Keratinocyte (primary cell): ENCODE results near the gene JOSD2. TPM values are rescaled to one million over a fixed set of nuclear protein-coding genes. Genes with fewer than 3 reads are reported as not detected.

Experiments
- DNase-seq: peaks from one replicate; pipeline ENCODE4 v3.0.0-alpha.2; 2011; ENCODE audit warnings: low read depth, missing footprints, low spot score
- FAIRE-seq: peaks from 2 replicates; lab custom pipeline; 2011; peaks lifted over from hg19 to GRCh38; lab: Jason Lieb, UNC
- H2AFZ ChIP-seq: 2 replicates; pipeline ENCODE4 v1.6.0; 2012; ENCODE audit warnings: low read length, control low read depth, inconsistent platforms; ENCODE audit not compliant: control insufficient read depth
- H3K27ac ChIP-seq: 2 replicates; pipeline ENCODE4 v1.5.1; 2011; ENCODE audit warnings: low read length; ENCODE audit not compliant: control insufficient read depth, insufficient read depth
- H3K27me3 ChIP-seq: 3 replicates; pipeline ENCODE4 v1.6.0; 2011; ENCODE audit warnings: low read length; ENCODE audit not compliant: control insufficient read depth, insufficient read depth; ENCODE audit errors: extremely low read depth
- H3K36me3 ChIP-seq, 2 experiments: 2 replicates in 1 of 2; 3 replicates in 1 of 2; pipeline ENCODE4 v1.5.1; 2011; ENCODE audit warnings: low read length in 2 of 2, mild to moderate bottlenecking in 1 of 2; ENCODE audit not compliant: control insufficient read depth in 2 of 2, insufficient read depth in 2 of 2; ENCODE audit errors: extremely low read depth in 1 of 2
- H3K4me1 ChIP-seq: 3 replicates; pipeline ENCODE4 v1.5.1; 2011; ENCODE audit warnings: low read length; ENCODE audit not compliant: control insufficient read depth, insufficient read depth; ENCODE audit errors: extremely low read depth
- H3K4me2 ChIP-seq: 3 replicates; pipeline ENCODE4 v1.6.0; 2011; ENCODE audit warnings: low read depth, low read length; ENCODE audit not compliant: control insufficient read depth, insufficient read depth; ENCODE audit errors: extremely low read depth
- H3K4me3 ChIP-seq, 3 experiments: fragments of 200-600 bp in 1 of 3; sonication (generic) in 1 of 3; 2 replicates in 2 of 3; 3 replicates in 1 of 3; pipeline ENCODE4 v1.5.1; 2011 to 2016; ENCODE audit warnings: low read length in 3 of 3, mild to moderate bottlenecking in 3 of 3, control low read depth in 2 of 3, inconsistent platforms in 1 of 3, low read depth in 1 of 3, mixed read lengths in 1 of 3, mixed run types in 1 of 3, moderate library complexity in 1 of 3; ENCODE audit not compliant: control insufficient read depth in 2 of 3, insufficient read depth in 2 of 3; ENCODE audit errors: extremely low read depth in 1 of 3
- H3K79me2 ChIP-seq: 2 replicates; pipeline ENCODE4 v1.6.0; 2012; ENCODE audit warnings: low read length; ENCODE audit not compliant: control insufficient read depth, insufficient read depth
- H3K9ac ChIP-seq: 3 replicates; pipeline ENCODE4 v1.6.0; 2011; ENCODE audit warnings: low read length; ENCODE audit not compliant: control insufficient read depth, insufficient read depth; ENCODE audit errors: extremely low read depth
- H3K9me1 ChIP-seq: 3 replicates; pipeline ENCODE4 v1.6.0; 2011; ENCODE audit warnings: low read length; ENCODE audit not compliant: control insufficient read depth, insufficient read depth; ENCODE audit errors: extremely low read depth
- H3K9me3 ChIP-seq: 2 replicates; pipeline ENCODE4 v1.5.1; 2012; ENCODE audit warnings: low read depth, low read length; ENCODE audit not compliant: control insufficient read depth
- H4K20me1 ChIP-seq: 3 replicates; pipeline ENCODE4 v1.6.0; 2011; ENCODE audit warnings: low read length; ENCODE audit not compliant: control insufficient read depth, insufficient read depth; ENCODE audit errors: extremely low read depth
- EZH2 ChIP-seq: IDR thresholded peaks from one replicate; pipeline ENCODE4 v1.6.1; 2012; ENCODE audit warnings: inconsistent platforms, mild to moderate bottlenecking, low read length, moderate library complexity
- dilution Hi-C: fragments of 300-500 bp; cut with MboI; formaldehyde crosslinking; loops from one replicate; pipeline ENCODE4 v1.7.0; 2020; ENCODE audit warnings: low sequenced_read_pairs; ENCODE audit not compliant: extremely low pct_ligation_motif_present
- polyA plus RNA-seq, 5 experiments: library from polyadenylated mRNA; depleted of rRNA in 3 of 5; stranded (reverse) in 3 of 5; stranded (forward) in 1 of 5; unstranded in 1 of 5; fragments of >200 nt; gene quantifications; 1 replicate in 1 of 5; 2 replicates in 3 of 5; 3 replicates in 1 of 5; pipeline versions ENCODE4 v1.2.1 to v1.2.3, GENCODE V29; 2011 to 2012; ENCODE audit warnings: missing spikeins in 2 of 5, low read depth in 1 of 5, low replicate concordance in 1 of 5
- TF ChIP-seq, protein P1 (sequence below), 3 experiments: IDR thresholded peaks in 1 of 3; conservative IDR thresholded peaks in 1 of 3; optimal IDR thresholded peaks in 1 of 3; 2 replicates in 2 of 3; 3 replicates in 1 of 3; pipeline versions ENCODE3 to v1.5.1; 2011; ENCODE audit warnings: low read length in 3 of 3, mild to moderate bottlenecking in 3 of 3, moderate library complexity in 2 of 3, control low read depth in 1 of 3, inconsistent platforms in 1 of 3; ENCODE audit not compliant: insufficient read depth in 2 of 3; ENCODE audit errors: extremely low read depth in 1 of 3

Gene JOSD2
- polyA plus RNA-seq, 1 donor (not counting 4 experiments of a cell fraction or from before 2014, with no cell fraction given), result 18.7 TPM

DNA sequence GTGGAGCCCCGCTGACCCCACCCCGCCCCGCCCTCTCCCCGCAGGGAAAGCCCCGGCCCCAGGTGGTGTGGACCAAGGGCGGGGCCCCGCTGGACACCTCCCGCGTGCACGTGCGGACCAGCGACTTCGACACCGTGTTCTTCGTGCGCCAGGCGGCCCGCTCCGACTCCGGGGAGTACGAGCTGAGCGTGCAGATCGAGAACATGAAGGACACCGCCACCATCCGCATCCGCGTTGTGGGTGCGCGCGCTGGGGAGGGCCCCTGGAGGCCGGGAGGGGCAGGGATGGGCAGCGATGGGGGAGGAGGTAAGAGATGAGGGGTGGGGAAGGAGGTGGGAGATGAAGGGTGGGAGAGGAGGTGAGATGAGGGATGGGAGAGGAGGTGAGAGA lies 51.9 kb downstream of the JOSD2 start:
- Histone ChIP-seq H3K9me3 (no peaks in the 10 kb centered on the region), H3K27ac (no peak overlapping the region), H3K27me3 (no peaks in the 10 kb centered on the region), H3K9ac (no peak overlapping the region), H3K36me3 (no peaks in the 10 kb centered on the region), H3K9me1 (no peaks in the 10 kb centered on the region), H3K79me2 (no peaks in the 10 kb centered on the region), H3K4me2 (no peak overlapping the region), H3K4me3 (no peak overlapping the region), H4K20me1 (no peaks in the 10 kb centered on the region), H2AFZ (no peak overlapping the region), H3K4me1 (no peaks in the 10 kb centered on the region)
- TF ChIP-seq, protein P1, sequence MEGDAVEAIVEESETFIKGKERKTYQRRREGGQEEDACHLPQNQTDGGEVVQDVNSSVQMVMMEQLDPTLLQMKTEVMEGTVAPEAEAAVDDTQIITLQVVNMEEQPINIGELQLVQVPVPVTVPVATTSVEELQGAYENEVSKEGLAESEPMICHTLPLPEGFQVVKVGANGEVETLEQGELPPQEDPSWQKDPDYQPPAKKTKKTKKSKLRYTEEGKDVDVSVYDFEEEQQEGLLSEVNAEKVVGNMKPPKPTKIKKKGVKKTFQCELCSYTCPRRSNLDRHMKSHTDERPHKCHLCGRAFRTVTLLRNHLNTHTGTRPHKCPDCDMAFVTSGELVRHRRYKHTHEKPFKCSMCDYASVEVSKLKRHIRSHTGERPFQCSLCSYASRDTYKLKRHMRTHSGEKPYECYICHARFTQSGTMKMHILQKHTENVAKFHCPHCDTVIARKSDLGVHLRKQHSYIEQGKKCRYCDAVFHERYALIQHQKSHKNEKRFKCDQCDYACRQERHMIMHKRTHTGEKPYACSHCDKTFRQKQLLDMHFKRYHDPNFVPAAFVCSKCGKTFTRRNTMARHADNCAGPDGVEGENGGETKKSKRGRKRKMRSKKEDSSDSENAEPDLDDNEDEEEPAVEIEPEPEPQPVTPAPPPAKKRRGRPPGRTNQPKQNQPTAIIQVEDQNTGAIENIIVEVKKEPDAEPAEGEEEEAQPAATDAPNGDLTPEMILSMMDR (optimal IDR thresholded peaks at IDR 0.05 in 1 of 3, IDR thresholded peaks at IDR 0.05 in 1 of 3, conservative IDR thresholded peaks at IDR 0.05 in 1 of 3; ENCODE audit: extremely low read depth in 1 of 3, insufficient read depth in 2 of 3, low read length in 3 of 3), result no peak
- no peak for TF ChIP-seq EZH2
- FAIRE-seq, result no peak
- DNase-seq, result no peak
- dilution Hi-C loops, result no loop called here

- no peak overlapping the region for H3K4me2 ChIP-seq
- H3K4me1 ChIP-seq, result no peaks in the 10 kb centered on the region
- H3K9ac ChIP-seq, result no peak overlapping the region
- H3K27me3 ChIP-seq, result no peaks in the 10 kb centered on the region
- H3K27ac ChIP-seq, result no peak overlapping the region
- dilution Hi-C loops, result no loop called here
- TF ChIP-seq, protein P1 (optimal IDR thresholded peaks at IDR 0.05 in 1 of 3, IDR thresholded peaks at IDR 0.05 in 1 of 3, conservative IDR thresholded peaks at IDR 0.05 in 1 of 3; ENCODE audit: extremely low read depth in 1 of 3, insufficient read depth in 2 of 3, low read length in 3 of 3), result no peak
- TF ChIP-seq EZH2, result no peak
- H2AFZ ChIP-seq, result no peak overlapping the region
- H3K36me3 ChIP-seq, result no peaks in the 10 kb centered on the region
- H3K4me3 ChIP-seq, result no peak overlapping the region
- H3K9me3 ChIP-seq, result no peaks in the 10 kb centered on the region
- no peaks in the 10 kb centered on the region for H3K79me2 ChIP-seq
- H4K20me1 ChIP-seq, result no peaks in the 10 kb centered on the region
- no peak for DNase-seq
- H3K9me1 ChIP-seq, result no peaks in the 10 kb centered on the region
- FAIRE-seq, result no peak
Measured at GRCh38 chr19:50458396-50459066, 52.5 kb downstream of the JOSD2 start.
